NK-92 (cell line): ENCODE measurements around the gene ATF7.

Experiments
- DNase-seq: peaks from one replicate; lab custom pipeline; 2025; ENCODE audit not compliant: unreplicated experiment; lab: John Stamatoyannopoulos, UW

The ATF7 gene

GRCh38 chr12:53532021-53532420 lies 94.2 kb downstream of the ATF7 start:
- DNase-seq: no peak

GRCh38 chr12:53530920-53531319 lies 95.3 kb downstream of the ATF7 start:
- no peak for DNase-seq

- DNase-seq: no peak
Measured at GRCh38 chr12:53530061-53530460, 96.1 kb downstream of the ATF7 start.

GRCh38 chr12:53524476-53524875 lies 101.7 kb downstream of the ATF7 start:
- no peak for DNase-seq

- no peak for DNase-seq
Measured at GRCh38 chr12:53523131-53523530, 103.1 kb downstream of the ATF7 start.

GRCh38 chr12:53518381-53518780 lies 107.8 kb downstream of the ATF7 start:
- no peak for DNase-seq

GRCh38 chr12:53516758-53517455 lies 109.3 kb downstream of the ATF7 start:
- no peak for DNase-seq

- DNase-seq: no peak
Measured at GRCh38 chr12:53515291-53515680, 110.9 kb downstream of the ATF7 start.

GRCh38 chr12:53514628-53515290 lies 111.4 kb downstream of the ATF7 start:
- DNase-seq: no peak

- no peak for DNase-seq
Measured at GRCh38 chr12:53513712-53514410, 112.3 kb downstream of the ATF7 start.

GRCh38 chr12:53510181-53510812 lies 115.9 kb downstream of the ATF7 start:
- DNase-seq: no peak

- no peak for DNase-seq
Measured at GRCh38 chr12:53508534-53509170, 117.5 kb downstream of the ATF7 start.

- DNase-seq: no peak
Measured at GRCh38 chr12:53507603-53507885, 118.6 kb downstream of the ATF7 start.

GRCh38 chr12:53506881-53507602 lies 119.1 kb downstream of the ATF7 start, which contains the start of gene NPFF:
NPFF (minus strand) TSS chr12:53507484; CDS start chr12:53507474, 10 bp downstream.
- DNase-seq: no peak

GRCh38 chr12:53506450-53506785 lies 119.8 kb downstream of the ATF7 start:
- no peak for DNase-seq

GRCh38 chr12:53505555-53506449 lies 120.4 kb downstream of the ATF7 start:
- no peak for DNase-seq

- no peak for DNase-seq
Measured at GRCh38 chr12:53505086-53505485, 121.1 kb downstream of the ATF7 start.

GRCh38 chr12:53504004-53504920 lies 121.9 kb downstream of the ATF7 start:
- no peak for DNase-seq
